GM12801 (cell line): ENCODE data around the gene ITPR2.

Experiments used
- TF ChIP-seq, protein P1 (sequence below): IDR thresholded peaks from one replicate; pipeline ENCODE4 v1.5.1; 2011; ENCODE audit warnings: control low read depth; ENCODE audit not compliant: insufficient read length; ENCODE audit errors: extremely low read depth

Gene ITPR2

DNA sequence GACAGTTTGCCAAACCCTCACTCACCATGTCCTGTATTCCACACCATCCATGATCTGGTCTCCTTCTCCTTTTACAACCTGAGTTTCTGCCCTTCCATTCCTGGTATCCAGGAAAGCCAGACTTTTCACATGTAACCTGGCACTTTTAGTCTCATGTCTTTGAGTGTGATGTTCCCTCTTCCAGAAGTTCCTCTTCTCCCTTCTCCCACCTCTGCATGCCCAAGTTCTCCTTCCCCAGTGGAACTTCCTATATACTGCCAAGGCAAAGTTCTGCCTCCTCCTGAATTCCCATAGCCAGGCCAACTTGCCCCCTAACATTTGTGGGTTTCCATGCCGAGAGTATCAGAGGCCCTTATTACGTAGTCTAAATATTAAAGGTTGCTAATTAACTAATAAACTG is 3.2 kb upstream of the ITPR2 start:
- TF ChIP-seq, protein P1, sequence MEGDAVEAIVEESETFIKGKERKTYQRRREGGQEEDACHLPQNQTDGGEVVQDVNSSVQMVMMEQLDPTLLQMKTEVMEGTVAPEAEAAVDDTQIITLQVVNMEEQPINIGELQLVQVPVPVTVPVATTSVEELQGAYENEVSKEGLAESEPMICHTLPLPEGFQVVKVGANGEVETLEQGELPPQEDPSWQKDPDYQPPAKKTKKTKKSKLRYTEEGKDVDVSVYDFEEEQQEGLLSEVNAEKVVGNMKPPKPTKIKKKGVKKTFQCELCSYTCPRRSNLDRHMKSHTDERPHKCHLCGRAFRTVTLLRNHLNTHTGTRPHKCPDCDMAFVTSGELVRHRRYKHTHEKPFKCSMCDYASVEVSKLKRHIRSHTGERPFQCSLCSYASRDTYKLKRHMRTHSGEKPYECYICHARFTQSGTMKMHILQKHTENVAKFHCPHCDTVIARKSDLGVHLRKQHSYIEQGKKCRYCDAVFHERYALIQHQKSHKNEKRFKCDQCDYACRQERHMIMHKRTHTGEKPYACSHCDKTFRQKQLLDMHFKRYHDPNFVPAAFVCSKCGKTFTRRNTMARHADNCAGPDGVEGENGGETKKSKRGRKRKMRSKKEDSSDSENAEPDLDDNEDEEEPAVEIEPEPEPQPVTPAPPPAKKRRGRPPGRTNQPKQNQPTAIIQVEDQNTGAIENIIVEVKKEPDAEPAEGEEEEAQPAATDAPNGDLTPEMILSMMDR = no peak

DNA sequence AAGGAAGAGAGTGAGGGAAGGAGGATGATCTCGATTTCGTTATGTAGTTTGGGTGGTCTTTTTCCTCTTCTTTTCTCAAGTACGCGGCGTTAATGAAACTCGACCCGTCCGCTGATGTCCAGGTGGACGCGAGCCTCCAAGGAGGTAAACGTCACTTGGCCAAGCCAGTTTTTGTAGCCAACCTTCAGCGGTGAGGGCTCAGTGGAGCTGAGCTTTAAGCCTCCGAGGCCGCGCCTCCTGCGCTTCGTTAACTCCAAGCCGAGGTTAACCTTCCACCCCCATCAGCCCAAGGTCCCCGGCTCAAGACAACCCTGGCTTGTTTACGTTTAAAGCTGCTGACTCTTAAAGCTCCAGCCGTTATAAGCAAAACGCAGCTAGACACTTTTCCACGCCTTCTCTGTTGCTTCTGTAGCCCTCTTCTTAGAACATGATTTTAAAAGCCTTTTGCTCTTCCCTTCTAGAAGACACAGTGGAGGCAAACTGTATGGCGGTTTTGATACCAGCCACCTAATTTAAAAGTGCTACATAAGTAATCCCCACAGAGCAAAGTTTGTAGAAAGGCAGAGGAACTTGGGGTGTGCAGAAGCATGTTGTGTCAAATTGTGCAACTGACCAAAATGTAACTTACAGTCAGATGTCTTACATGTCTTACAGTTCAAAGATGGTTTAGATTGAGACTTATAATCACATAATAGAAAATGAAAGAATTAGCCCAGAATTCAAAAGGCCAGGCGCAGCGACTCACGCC is 923 bp upstream of the ITPR2 start:
- TF ChIP-seq, protein P1 = no peak

GRCh38 chr12:26831951-26832821 is 808 bp downstream of the ITPR2 start:
- TF ChIP-seq, protein P1 = no peak

- TF ChIP-seq, protein P1 = no peak
Observed at GRCh38 chr12:26830783-26831551, 2.0 kb downstream of the ITPR2 start.

DNA sequence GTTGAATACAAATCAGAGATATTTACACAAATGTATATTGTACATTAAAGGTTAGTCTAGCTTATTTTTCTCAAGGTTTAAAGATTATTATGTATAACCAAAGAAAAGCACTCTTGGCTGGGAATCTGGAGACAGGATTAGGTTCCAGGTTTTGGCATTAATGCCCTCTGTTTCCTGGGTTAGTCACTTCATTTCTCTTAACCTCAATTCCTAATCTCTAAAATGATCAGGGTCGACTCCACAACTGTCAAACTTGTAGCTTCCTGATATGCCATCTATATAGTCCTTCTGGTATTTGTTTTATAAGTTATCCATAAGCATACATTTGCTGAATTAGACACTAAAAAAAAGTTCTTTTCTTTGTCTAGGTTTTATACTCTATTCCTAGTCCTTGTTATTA is 2.6 kb downstream of the ITPR2 start:
- TF ChIP-seq, protein P1 = no peak

- TF ChIP-seq, protein P1 = no peak
Observed at GRCh38 chr12:26828280-26829073, 4.5 kb downstream of the ITPR2 start.

GRCh38 chr12:26826437-26826836 is 6.6 kb downstream of the ITPR2 start:
- TF ChIP-seq, protein P1 = no peak
